AG04450 (cell line): Measurements from ENCODE around the gene ARHGAP15. TPM values are rescaled to one million over a fixed set of nuclear protein-coding genes. Genes with fewer than 3 reads are reported as not detected.

Experiments
- CTCF ChIA-PET: fragments of 300-600, 350-600 bp; formaldehyde crosslinking; extraction: SDS; loops from one replicate; lab custom pipeline; 2022; ENCODE audit warnings: antibody characterized with exemption, inconsistent platforms; lab: Charles Lee
- POLR2A ChIA-PET: fragments of 350-600 bp; formaldehyde crosslinking; extraction: SDS; loops from one replicate; lab custom pipeline; 2021; ENCODE audit warnings: antibody characterized with exemption, inconsistent platforms; lab: Yijun Ruan, JAX
- DNase-seq: peaks from one replicate; pipeline ENCODE4 v3.0.0-alpha.2; 2011; ENCODE audit warnings: low read depth, low spot score
- H3K27ac ChIP-seq: one replicate; pipeline ENCODE4 v1.5.1; 2012; ENCODE audit warnings: low read depth, low read length, control low read depth
- H3K27me3 ChIP-seq: one replicate; pipeline ENCODE4 v1.6.0; 2012; ENCODE audit warnings: low read length; ENCODE audit not compliant: control insufficient read depth, insufficient read depth
- H3K4me3 ChIP-seq: 2 replicates; pipeline ENCODE4 v1.5.1; 2011; ENCODE audit warnings: mild to moderate bottlenecking, low read depth, low read length, control low read depth
- H3K9me3 ChIP-seq: 2 replicates; pipeline ENCODE4 v1.5.1; 2012; ENCODE audit warnings: low read length; ENCODE audit not compliant: control insufficient read depth, insufficient read depth
- CTCF ChIP-seq: IDR thresholded peaks from 2 replicates; pipeline ENCODE4 v1.5.1; 2011; ENCODE audit warnings: low read depth, low read length, control low read depth, inconsistent platforms
- polyA plus RNA-seq: library from polyadenylated mRNA; depleted of rRNA; stranded (reverse); fragments of >200 nt; gene quantifications from 2 replicates; pipeline ENCODE4 v1.2.3, GENCODE V29; 2011

The ARHGAP15 gene
- polyA plus RNA-seq, 1 experiment = not detected

- H3K9me3 ChIP-seq = no peaks in the 10 kb centered on the region
- no peak for DNase-seq
- ChIA-PET CTCF (no interaction called here), POLR2A (no interaction called here)
- no peak overlapping the region for H3K4me3 ChIP-seq
- H3K27ac ChIP-seq = no peak overlapping the region
- TF ChIP-seq CTCF = no peak
- H3K27me3 ChIP-seq = no peaks in the 10 kb centered on the region
Measured at GRCh38 chr2:143615562-143615961, 486.3 kb downstream of the ARHGAP15 start.

GRCh38 chr2:143616452-143616851 is 487.2 kb downstream of the ARHGAP15 start:
- no peaks in the 10 kb centered on the region for H3K9me3 ChIP-seq
- ChIA-PET CTCF (no interaction called here), POLR2A (no interaction called here)
- no peaks in the 10 kb centered on the region for H3K27me3 ChIP-seq
- no peak overlapping the region for H3K27ac ChIP-seq
- no peak for TF ChIP-seq CTCF
- H3K4me3 ChIP-seq = no peak overlapping the region
- DNase-seq = no peak

- Histone ChIP-seq H3K4me3 (no peak overlapping the region), H3K27ac (no peak overlapping the region), H3K9me3 (no peaks in the 10 kb centered on the region), H3K27me3 (no peaks in the 10 kb centered on the region)
- ChIA-PET CTCF (no interaction called here), POLR2A (no interaction called here)
- DNase-seq = no peak
- TF ChIP-seq CTCF = no peak
Measured at GRCh38 chr2:143617803-143618415, 488.7 kb downstream of the ARHGAP15 start.

GRCh38 chr2:143622106-143622505 is 492.9 kb downstream of the ARHGAP15 start:
- ChIA-PET CTCF (interaction anchor here (0.6 kb wide), 1 partner anchor 482 kb away, joined by 3 read pairs; no protein-coding TSS in a partner anchor), POLR2A (no interaction called here)
- DNase-seq = no peak
- Histone ChIP-seq H3K4me3 (no peak overlapping the region), H3K9me3 (no peaks in the 10 kb centered on the region), H3K27me3 (no peaks in the 10 kb centered on the region), H3K27ac (no peak overlapping the region)
- TF ChIP-seq CTCF = no peak

- ChIA-PET POLR2A (no interaction called here), CTCF (interaction anchor here (0.7 kb wide), 1 partner anchor 598 kb away, joined by 3 read pairs; no protein-coding TSS in a partner anchor)
- Histone ChIP-seq H3K27ac (no peak overlapping the region), H3K27me3 (no peaks in the 10 kb centered on the region), H3K4me3 (no peak overlapping the region), H3K9me3 (no peaks in the 10 kb centered on the region)
- DNase-seq = no peak
- TF ChIP-seq CTCF = 0 out of 2 replicates have a peak, but pooled peaks have one; percentile 12
Measured at GRCh38 chr2:143623231-143623908, 494.2 kb downstream of the ARHGAP15 start.
